GM21825 (cell line): ENCODE results near the gene CSGALNACT2.
"Not testable (repeated sequence)": the region's sequence is repeated elsewhere in the genome, so short reads cannot be mapped to it uniquely, and the experiment has no call there.

Experiments used
- ATAC-seq: cut with Tn5 transposase; IDR thresholded peaks from one replicate; pipeline ENCODE4 v1.9.1; 2021; ENCODE audit warnings: mild to moderate bottlenecking, moderate library complexity; ENCODE audit not compliant: unreplicated experiment

CSGALNACT2 gene

DNA sequence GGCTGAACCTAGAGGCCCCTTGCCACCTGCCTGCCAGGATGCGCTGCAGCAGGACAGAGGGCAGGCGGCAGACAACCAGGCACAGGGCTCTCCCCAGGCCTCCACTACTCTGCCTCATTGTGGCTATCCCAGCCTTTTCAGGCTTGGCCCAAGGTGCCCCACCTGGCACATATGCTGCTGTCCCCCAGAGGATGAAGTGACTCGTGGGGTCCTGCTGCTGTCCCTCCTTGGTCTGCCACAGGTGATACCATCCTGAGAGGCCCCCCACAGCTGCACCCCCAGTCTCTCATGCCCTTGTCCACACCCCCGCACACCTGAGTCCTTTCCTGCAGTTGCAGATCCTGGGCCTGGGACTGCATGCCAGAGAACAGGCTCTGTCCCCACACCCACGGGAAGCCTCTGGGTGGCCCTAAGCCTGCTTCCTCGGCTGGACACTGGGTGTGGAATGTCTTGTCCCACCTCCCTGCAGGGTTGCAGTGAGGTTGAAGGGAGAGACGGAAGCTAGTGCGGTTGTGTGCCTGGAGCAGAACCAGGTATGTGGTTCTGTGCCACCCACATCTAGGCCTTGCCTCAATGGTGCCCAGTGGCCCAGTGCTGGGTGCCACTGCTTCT lies 73.3 kb downstream of the CSGALNACT2 start:
- ATAC-seq, result no peak

DNA sequence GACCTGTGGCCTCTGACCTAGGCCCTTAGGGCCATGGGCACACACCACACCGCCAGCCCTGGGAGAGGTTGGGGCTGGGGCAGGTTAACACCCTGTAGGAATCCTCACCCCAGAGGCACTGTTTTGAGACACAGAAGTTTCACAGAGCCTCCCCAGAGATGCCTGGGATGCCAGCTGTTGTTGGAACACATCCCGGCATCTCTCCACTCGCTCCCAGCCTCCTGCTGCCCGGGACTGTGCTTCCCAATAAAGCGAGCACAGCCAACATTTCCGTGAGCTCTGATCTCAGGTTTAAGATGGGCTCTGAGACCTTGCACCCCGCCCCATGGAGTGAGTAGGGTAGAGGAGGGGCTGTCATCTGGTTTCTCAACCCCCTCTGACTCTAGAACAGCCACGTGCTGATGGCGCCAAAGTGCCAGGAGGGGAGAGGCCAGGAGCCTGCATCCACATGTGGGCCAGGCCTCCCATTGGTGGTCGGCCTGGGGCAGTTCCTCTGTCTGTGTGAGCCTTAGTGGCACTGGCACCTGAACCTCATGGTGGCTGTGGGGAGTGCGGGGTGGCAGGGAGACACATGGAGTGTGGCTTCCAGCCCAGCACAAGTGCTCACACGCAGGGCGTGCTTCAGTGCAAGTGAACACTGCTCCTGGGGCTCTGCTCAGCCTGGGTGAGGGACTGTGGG lies 73.9 kb downstream of the CSGALNACT2 start:
- no peak for ATAC-seq

DNA sequence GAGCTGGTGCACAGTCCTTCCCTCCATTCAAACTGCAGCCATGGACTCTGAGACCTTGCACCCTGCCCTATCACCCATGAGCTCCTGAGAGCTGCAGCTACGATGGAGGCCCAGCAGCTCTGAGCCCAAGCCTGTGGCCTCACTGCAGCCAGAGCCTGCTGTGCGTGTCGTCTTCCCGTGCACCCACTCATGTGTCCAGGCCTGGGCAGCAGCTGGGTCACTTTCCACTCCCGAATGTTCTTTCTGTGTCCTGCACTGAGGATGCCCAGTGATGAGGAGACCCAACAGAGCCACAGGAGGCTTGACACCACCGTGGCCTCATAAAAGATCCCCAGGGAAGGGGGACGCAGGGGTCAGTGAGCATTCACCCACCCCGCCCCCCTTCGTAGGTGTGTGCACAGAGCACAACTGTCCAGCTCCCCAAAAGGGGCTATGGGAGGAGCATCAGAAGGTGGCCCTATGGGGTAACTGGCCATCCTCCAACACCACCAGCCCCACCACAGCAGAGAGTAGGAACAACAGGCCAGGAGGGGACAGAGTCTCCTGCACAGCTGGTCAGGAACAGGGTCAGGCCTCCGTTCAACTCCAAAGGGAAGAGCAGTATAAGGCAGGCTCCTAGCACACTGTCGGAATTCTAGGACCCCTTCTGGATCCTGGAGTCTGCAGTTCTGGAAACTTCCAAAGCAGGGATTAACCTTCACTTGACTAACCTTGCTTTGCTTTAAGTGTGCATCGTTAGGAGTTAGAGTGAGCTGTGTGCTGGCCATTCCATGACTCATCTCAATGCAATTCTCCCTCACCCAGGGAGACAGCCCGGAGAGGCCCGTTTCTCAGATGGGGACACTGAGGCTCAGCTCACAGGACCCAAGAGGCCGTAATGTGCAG lies 76.1 kb downstream of the CSGALNACT2 start:
- ATAC-seq, result no peak

DNA sequence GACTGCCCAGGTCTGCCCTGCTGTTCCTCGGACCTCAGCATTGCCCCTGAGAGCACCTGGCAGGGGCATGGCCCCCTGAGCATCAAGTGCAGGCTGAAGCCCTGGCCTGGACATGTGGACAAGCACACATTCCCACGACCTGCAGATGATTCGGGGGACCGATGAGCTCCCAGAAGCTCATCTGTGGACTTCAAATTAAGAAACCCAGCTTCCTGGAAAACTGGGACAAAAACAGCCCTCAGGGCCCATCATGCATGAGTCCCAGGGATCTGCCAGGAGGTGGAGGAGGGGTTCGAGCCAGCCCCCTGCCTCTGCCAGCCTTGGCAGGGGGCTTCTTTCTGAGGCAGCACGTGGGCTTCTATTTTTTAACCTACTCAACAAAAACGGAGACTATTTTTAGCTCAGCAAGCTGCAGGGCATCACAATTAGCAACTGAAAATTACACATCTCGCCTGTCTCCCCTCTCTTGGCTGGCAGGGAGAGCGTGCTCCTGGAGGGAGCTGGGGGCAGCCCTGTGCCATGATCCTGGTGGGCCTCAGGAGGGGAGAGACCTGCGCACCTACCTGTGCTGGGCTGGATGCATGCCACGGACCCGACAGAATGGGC lies 76.8 kb downstream of the CSGALNACT2 start:
- ATAC-seq, result no peak

DNA sequence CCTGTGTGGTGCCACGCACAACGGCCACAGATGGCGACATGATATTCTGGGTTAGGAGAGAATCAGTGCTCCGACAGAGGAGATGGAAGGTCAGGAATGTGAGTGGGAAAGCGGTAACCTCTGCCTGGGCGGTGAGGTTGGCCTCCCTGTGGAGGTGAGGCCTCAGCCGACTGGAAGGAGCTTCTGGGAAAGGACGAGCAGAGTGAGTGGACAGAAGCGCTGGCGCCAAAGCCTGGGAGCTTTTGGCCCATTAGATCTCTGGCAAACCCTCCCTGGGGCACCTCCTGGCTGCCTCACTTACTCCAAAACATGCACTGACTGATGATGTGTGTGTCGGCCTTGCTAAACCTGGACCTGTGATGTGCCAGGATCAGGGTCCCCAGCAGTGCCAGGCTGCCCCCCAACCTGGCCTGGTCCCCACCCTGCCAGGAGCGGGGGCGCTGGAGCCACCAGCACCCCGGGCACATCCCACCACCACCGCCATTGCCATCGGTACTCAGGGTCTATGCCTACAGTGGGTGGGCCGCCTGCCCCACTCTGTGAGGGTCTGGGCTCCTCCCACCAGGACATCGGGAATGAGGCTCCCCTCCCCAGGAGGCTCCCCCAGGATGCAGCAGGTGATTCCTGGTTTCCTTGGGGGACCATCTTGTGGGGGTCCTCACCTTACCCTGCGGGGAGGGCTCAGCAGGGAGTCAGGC lies 77.7 kb downstream of the CSGALNACT2 start:
- no peak for ATAC-seq

GRCh38 chr10:43216931-43217562 lies 78.8 kb downstream of the CSGALNACT2 start:
- no peak for ATAC-seq

GRCh38 chr10:43217563-43218205 lies 79.4 kb downstream of the CSGALNACT2 start:
- no peak for ATAC-seq

GRCh38 chr10:43218206-43218950 lies 80.1 kb downstream of the CSGALNACT2 start:
- ATAC-seq, result no peak

GRCh38 chr10:43218951-43219837 lies 80.9 kb downstream of the CSGALNACT2 start:
- ATAC-seq, result no peak

DNA sequence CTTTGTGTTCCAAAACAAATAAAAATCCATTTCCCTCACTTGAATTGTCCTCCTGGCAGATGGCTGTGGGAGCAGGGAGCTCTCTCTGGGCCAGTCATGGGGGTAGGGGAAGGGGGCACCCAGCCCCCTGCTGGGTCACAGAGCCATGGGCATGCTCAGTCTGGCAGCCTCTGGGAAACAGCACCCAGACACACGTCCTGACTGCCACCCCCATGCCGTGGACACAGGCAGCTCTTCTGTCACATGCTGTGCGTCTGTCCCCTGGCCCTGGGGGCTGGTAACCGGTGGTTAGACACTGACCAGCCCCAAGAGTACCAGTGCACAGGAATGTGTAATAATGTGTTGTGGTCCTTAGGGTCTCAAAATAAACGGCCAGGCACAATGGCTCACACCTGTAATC lies 81.6 kb downstream of the CSGALNACT2 start:
- ATAC-seq, result no peak

DNA sequence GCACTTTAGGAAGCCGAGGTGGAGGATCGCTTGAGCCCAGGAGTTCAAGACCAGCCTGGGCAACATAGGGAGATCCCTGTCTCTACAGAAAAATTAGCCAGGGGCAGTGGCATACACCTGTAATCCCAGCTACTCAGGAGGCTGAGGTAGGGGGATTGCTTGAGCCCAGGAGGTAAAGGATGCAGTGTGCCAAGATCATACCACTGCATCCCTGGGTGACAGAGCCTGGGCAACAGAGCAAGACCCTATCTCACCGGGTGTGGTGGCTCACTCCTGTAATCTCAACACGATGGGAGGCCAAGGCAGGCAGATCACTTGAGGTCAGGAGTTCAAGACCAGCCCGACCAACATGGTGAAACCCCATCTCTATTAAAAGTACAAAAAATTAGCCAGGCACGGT lies 82.0 kb downstream of the CSGALNACT2 start:
- ATAC-seq, result not testable (repeated sequence)

- no peak for ATAC-seq
These were observed 82.6 kb downstream of the CSGALNACT2 start for GRCh38 chr10:43220657-43221418.

- no peak for ATAC-seq
These were observed 83.4 kb downstream of the CSGALNACT2 start for GRCh38 chr10:43221419-43222209.

GRCh38 chr10:43222210-43222720 lies 84.0 kb downstream of the CSGALNACT2 start:
- ATAC-seq, result no peak

DNA sequence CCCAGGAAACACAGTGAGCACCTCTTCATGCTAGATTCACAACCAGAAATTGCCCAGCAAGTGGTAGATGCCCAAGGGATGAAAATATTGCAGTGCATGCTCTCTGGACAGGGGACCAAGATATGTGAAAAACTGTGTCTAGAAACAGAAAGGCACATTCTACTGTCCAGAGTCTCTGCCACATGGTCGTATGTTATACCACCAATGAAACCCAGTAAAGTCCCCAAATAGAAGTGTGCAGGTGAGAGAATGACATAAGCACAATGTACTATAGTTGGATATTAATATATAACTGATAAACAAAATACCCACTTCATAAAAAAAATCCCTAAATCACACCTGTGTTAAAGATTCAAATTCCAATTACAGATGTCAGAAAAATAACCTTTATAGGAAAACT lies 84.8 kb downstream of the CSGALNACT2 start:
- no peak for ATAC-seq

DNA sequence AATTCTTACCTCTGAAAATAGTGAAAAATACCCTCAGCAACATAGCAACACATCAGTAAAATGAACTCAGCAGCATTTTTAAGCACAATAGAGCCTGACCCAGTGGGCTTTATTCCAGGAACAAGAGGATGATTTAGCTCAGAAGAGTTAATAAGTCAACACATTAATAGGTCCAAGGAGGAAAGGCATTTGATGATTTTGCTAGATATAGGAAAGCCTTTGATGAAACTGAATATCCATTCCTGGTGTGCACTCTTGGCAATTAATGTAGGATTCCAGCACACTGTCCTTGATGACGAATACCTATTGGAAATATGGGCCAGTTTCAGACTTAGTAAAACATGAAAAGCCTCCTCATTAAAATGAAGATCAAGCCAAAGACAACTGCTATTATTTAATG lies 86.1 kb downstream of the CSGALNACT2 start:
- no peak for ATAC-seq
